HG03025 (cell line): ENCODE data around the gene SERPINA5.

ENCODE experiments used
- ATAC-seq: cut with Tn5 transposase; IDR thresholded peaks from one replicate; pipeline ENCODE4 v1.9.1; 2021; ENCODE audit warnings: mild to moderate bottlenecking, moderate library complexity; ENCODE audit not compliant: unreplicated experiment, low FRiP score

Gene SERPINA5

DNA sequence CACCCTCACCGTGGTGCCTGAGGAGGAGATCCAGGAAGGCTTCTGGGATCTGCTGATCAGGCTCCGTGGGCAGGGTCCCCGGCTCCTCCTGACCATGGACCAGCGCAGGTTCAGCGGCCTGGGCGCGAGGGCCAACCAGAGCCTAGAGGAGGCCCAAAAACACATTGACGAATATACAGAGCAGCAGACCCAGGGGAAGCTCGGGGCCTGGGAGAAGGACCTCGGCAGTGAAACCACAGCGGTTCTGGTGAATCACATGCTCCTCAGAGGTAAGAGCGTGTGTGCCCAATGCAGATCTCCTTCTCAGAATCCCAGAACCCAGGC is 60.4 kb downstream of the SERPINA5 start:
- no peak for ATAC-seq
